Measurements from ENCODE around the gene RBM19.

RBM19 gene

DNA sequence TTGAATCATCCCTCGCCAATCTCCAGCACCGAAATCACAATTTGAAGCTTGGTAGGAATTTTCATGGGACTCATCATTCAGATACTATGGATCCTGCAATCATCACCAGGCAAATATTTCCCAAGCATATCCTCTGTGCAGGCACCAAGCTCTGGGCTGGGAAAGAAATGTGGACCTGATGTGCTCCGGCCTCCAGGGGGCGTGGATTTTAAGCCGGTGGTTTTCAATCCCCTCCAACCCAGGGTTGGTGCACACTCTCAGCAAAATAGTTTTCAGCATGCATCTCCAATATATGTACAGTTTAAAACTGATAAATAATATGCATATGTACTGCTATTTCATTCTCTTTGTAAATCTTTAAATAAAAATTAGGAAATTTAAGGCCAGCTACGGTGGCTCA, 98.9 kb downstream of the RBM19 start:
- H3K27ac ChIP-seq = no peak overlapping the region
- no peak overlapping the region for H3K4me3 ChIP-seq

DNA sequence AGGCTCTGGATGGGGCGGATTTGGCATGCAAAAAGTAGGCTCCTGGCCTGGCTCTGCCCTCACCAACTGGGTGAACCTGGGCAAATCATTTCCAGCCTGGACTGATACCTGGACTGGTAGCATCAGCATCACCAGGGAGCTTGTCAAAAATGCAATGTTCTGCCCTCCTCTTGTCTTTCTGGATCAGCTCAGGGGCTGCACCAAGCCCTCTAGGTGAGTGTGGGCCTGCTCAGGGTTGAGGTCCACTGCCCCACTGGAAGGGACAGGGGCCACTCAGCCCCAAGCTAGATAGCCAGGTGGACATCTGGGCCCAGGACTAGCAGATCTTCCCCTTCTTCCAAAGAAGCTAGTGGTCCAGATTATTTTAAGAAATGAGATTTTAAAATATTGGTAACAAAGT, 99.6 kb downstream of the RBM19 start:
- Histone ChIP-seq H3K27ac (no peak overlapping the region), H3K4me3 (no peak overlapping the region)

DNA sequence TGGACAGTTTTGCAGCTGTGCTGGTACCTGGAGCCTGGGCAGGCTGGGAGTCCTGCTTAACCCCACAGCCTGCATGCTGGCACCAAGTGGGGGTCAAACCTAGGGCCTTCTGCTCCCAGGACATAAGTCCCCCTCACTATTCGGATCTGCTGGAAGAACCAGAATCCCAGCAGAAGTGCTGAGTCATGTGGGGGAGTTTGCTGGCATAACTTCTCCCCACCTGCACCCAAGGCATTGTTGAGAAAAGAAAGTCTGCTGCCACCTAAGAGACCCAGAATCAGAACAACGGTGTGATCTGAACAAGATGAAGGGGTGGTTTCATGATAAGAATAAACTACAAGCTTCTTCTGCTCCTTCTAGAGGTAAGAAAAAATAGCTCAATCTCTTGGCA, 102.7 kb downstream of the RBM19 start:
- peak overlapping the region in 1 of 21 experiments; percentile 22 for H3K27ac ChIP-seq
- no peak overlapping the region for H3K4me3 ChIP-seq

DNA sequence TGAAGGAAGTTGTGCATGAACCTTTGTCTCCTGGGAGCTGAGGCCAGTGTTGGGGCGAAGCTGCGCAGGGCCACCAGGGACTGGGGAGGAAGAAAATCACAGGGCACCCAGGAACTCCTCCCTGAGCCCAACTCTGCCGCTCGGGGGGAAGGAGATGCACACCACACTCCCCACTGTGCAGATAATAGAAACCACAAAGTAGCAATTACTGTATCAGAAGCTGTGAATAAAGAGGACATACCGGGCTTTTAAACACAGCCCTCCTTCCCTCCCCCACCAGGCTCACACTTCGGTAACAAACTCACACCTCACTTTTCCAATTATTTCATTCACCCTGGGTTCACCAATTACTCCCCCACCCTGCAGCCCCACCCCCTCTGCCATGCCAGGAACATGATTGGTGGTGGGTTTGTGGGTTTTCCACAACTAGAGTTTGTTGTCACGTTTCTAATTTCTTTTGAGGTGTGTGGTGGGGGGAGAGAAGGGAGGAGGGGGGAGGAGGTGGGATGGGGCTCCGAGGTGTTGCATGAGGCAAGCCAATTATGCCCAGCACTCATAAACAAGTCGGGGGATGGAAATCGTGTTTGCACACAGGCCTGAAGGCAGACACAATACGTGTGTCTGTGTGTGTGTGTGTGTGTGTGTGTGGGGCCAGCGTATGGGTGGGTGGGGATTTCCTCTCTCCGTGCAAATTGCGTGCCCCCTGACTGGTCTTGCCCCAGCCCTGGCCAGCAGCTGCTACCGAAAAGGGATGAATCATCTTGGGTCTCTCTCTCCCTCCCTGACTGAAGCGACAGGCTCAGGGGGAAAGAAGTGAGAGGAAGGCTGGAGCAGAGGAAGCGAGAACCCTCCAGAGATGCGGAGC, 103.3 kb downstream of the RBM19 start:
- H3K27ac ChIP-seq = peak overlapping the region in 1 of 21 experiments; percentile 22

DNA sequence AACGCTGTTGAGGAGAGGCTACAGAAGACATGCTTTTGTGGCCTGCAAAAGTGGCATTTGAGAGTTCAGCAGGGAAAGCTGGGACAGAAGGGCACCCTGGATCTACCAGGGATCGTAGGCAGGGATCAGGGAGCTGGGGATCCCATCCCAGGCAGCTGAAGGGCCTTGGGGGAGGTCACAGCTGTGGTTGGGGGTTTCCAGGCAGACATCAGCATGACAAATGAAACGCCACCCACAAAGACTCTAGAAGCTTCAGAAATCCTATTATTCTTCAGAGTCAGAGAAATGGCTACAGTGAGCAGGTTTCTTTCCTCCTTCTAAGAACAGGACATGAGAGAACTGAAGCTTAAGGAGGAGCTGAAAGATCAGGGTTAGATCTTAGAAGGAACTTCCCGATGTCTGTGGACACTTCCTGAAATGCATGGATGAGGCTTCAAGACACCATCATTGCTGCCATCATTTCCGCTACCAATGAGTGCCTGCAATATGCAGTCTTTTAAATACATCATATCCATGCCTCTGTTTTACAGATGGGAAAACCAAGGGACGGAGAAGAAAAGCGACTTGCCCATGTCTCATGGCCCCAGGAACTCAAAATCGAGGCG, 104.3 kb downstream of the RBM19 start:
- no peak overlapping the region for H3K4me3 ChIP-seq

More for the DNA sequence above, 103.3 kb downstream of the RBM19 start:
- H3K4me3 ChIP-seq = no peak overlapping the region

DNA sequence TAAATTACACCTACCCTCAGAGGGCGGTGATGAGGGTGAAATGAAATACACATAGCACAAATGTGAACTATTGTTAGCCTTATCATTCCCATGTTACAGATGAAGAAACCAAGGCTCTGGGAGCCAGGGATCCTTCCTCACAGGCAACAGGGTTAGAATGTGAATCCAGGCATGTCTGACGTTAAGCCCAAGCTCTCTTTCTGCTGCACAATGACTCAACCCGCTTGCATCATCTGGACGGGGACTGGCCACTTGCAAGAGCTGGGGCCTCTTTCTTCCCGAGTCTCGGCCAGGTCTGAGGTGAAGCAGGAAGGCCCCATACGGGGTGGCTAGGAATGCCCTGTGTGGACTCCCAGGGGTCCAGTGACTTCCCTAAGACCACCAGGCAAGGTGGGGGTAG, 105.2 kb downstream of the RBM19 start:
- no peak overlapping the region for H3K4me3 ChIP-seq
- no peak overlapping the region for H3K27ac ChIP-seq

More for the DNA sequence above, 104.3 kb downstream of the RBM19 start:
- no peak overlapping the region for H3K27ac ChIP-seq

DNA sequence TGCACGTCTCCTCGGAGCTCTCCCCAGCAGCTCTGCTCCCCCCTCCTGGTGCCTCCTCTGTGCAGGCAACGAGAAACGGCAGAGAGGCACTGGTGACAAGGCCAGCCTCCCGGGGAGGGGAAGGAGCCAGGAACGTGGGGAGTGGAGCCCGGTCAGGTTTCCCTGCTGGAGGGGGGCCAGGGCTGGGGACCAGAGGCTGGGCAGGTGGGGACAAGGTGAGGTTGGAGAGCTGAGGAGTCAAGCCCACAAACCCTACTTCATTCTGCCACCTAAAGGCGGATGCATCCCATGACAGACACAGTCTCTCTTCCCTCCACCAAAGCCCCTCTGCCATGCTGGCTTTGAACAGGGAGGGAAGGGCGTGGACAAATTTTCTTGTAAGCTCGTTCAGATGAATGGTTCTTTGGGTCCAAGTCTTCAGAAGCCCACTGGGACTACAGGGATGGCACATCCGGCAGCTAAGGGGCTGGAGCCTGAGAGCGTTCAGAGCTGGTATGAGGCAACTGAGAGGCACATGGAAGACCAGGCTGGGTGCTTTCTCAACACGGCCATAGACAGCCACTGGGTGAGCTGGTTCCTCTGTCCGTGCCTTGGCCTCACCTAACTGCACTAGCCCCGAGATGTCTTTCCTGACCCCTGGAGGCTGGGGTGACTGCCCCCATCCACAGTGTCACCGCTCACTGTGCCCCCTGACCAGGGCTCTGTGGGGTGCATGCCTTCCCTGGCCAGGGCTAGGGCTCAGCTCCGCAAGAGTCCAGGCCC, 105.9 kb downstream of the RBM19 start:
- Histone ChIP-seq H3K27ac (no peak overlapping the region), H3K4me3 (no peak overlapping the region)

DNA sequence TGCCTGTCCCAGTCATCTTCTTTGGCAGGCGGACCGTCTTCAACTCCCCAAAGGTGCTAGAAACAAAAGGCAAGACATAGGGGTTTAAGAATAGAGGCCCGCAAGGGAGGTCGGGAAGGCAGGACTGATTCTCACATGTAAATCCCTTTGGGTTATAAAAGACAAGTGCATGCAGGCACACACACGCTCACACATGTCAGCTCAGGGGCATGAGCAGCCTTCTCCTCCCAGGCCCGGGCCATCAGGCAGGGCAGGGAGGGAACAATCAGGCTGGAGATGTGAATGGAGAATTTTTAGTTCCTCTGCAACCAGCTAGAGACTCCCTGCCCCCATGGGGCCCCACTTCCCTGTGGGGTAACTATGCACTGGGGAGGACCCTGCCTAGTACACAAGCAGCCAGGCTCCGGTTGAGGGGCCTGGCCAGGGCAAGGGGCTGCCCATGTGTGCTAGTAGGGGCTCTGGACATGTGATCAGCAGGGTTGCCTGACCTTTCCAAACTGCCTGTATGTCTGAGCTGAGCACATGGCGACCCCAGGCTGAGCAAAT, 107.2 kb downstream of the RBM19 start:
- H3K4me3 ChIP-seq = no peak overlapping the region
- no peak overlapping the region for H3K27ac ChIP-seq

DNA sequence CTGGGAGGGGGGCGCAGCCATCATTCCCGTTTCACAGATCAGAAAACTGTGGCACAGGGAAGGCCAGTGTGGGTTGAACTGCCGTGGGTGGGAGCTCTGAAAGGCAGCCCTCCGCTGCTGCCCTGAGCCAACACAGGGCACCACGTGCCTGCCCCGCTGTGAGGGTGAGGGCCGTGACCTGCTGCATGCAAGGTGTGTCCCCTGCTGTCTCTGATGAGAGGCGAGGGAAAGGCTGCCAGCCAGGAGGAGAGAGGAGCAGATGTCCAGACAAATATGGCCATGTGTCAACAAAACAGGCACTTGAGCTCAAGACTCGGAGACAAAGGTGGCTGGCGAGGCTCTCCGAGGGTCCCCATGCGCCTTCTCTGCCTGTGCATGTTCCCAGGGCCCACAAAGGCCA, 108.8 kb downstream of the RBM19 start:
- H3K4me3 ChIP-seq = no peak overlapping the region
- no peak overlapping the region for H3K27ac ChIP-seq

DNA sequence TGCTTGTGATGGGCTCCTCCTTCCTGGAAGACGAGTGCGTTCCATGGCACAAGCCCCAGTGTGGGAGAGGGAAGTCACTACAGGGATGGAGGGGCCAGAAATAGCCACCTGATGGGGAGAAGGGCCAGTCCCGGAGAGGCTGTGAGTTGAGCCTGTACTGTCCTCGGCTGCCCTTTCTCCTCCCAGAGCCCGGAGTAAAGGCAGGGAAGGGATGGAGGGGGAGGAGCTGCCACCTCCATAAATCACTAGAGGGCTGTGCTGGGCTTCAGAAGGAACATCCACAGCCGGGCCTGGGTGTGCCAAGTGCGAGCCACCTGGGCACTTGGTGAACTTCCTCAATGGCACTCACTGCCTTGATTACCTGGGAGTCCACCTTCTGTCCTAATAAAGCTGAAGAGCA, 110.1 kb downstream of the RBM19 start:
- Histone ChIP-seq H3K27ac (no peak overlapping the region), H3K4me3 (no peak overlapping the region)

DNA sequence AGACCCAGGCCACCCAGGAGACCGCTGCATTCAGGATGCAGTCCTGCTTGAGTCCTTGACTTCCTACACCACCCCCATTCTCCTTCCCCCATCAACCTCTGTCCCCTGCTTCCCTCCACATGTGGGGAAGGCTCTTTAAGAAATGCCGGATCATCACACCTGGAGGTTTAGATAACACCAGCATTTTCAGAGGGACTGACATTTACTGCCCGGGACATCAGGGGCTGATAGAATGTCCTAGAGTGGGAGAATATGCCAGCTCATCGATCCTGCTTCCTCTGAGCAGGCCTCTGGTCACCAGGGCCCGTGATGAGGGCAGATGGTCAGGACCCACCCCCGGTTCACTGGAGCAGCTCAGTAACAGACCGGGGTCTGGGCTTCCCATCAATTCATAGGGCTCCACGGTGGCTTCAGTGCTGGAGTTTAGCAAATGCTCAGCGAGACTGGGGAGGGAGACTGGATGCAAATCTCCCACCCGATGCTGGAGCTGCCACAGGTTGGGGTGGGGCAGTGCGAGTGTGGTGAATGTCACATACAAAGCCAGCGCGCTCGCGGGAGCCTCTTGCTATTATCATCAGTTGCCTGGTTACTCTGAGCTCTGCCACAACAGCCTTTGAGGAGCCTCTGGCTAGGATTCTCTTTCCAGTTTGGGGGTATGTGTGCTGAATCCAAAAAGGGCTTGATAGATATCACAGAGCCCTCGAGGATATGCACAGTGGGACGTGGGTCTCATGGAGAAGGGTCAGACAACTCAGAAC, 111.6 kb downstream of the RBM19 start:
- Histone ChIP-seq H3K4me3 (no peak overlapping the region), H3K27ac (no peak overlapping the region)

DNA sequence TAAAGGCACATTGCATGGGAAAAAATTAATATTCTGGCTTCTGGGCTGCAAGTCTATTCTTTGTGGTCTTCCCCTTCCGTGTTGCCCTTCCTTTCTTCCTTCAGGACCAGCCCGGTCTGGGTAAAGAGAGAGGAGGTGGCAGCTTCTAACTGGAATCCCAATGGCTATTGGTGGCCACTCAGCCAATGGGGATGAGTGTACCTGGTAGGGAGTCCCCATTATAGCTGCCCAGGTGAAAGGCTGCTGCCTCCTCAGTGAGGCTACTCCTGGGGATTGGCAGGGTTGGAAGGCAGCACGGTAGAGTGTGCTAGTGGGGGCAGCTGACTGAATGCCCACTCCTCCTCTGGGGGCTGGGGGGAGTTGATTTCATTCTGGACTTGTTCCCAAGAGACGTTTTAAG, 112.6 kb downstream of the RBM19 start:
- Histone ChIP-seq H3K4me3 (no peak overlapping the region), H3K27ac (no peak overlapping the region)

DNA sequence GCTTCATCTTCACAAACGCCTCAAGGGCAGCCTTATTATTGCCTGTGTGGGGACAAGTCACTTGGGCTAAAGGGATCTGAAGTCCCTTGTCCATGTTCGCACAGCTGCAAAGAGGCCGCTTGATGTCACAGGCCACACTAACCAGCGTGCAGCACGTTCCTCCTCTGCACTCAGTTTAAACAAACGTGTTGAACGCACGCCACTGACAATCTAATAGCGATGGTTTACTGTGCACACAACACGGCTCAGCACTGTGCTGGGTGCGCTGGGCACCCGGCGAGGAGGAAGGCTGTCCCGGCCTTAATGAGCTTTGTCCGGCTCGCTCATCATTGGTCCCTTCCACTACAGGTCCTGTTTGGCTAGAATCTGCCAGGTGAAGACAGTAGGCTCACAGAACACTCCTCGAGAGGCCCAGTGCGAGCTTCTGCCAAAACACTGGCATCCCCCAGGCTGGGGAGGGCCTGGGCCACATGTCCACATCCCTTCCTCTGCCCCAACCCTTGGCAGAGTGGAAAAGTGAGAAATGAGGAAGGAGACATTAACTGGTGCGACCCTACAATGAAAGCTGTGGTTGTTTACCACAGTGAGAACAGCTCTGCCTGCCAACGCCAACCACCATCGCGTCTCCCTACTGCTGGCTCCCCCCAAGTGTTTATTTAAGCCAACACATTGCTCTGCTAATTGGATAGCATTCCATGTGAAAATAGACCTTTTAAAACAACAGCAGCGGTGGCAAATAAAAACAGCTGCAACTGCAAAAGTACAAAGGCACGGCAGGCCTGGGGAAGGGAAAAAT, 113.2 kb downstream of the RBM19 start:
- H3K27ac ChIP-seq = no peak overlapping the region
- H3K4me3 ChIP-seq = no peak overlapping the region

DNA sequence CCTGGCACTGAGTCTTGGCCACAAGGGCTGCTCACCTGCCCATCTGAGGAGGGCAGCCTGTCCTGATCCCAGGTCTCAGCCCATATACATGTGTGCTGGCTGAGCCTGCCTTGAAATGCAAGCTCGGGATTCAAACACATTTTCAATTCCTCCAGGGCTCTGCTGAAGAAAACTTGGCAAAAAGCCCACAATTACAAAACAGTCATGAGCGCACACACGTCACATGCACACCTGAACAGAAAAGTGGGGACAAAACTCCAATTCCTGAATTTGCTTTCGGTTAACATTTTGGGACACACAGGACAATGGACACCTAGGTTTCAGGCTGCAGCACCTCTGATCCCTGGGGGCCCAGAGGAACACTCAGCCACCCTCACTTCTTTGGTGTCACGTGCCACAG, 113.9 kb downstream of the RBM19 start:
- H3K27ac ChIP-seq = no peak overlapping the region
- H3K4me3 ChIP-seq = no peak overlapping the region

DNA sequence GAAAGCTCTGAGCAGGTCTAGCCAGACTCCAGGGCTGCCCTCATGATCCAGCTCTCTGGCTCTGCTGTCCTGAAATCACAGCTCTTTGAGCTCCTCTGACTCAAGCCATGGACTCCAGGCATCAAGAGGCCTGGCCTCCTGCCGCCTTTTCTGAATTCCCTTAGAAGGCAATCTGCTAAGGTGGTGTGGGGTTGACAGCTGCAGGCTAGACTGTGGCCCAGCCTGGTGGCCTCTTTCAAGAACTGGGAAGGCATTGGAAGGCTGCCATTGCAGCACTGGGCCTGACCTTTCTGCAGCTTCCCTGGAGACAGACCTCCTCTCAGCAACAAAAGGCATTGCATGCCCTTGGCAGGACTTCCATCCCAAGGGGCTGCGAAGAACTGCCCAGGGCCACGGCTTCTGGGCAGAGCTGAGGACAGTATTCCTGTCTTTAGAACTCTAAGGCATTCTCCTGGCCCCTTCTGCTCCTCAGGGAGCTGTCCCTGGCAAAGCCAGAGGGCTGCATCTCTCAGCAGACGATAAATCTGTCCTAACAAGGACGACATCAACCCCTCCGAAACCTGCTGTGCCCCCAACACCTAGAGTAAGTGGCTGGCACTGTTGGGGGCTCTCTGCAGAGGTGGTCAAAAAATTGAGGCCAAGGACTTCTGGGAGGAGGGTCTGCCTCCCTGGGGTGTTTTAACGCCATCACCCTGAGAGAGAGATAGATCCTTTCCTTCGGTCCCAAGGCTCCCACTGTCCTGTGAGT, 115.6 kb downstream of the RBM19 start:
- Histone ChIP-seq H3K27ac (no peak overlapping the region), H3K4me3 (no peak overlapping the region)

DNA sequence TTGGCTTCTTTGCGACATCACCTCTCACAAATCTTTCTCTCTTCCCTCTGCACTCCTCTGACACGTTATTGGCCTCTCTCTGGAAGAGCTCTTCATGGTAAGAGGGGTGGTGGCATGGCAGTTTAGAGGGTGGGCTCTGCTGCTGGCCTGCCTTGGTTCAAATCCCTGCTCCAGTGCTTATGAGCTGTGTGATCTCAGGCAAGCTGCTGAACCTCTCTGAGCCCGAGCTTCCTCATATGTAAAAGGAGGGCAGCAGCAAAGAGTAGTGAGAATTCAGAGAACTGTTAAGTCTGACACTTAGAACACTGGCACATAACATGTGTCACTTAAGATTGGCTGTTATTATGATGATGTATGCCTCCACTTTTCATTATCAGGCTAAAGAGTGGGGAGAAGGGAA, 118.3 kb downstream of the RBM19 start:
- no peak overlapping the region for H3K27ac ChIP-seq
- no peak overlapping the region for H3K4me3 ChIP-seq

DNA sequence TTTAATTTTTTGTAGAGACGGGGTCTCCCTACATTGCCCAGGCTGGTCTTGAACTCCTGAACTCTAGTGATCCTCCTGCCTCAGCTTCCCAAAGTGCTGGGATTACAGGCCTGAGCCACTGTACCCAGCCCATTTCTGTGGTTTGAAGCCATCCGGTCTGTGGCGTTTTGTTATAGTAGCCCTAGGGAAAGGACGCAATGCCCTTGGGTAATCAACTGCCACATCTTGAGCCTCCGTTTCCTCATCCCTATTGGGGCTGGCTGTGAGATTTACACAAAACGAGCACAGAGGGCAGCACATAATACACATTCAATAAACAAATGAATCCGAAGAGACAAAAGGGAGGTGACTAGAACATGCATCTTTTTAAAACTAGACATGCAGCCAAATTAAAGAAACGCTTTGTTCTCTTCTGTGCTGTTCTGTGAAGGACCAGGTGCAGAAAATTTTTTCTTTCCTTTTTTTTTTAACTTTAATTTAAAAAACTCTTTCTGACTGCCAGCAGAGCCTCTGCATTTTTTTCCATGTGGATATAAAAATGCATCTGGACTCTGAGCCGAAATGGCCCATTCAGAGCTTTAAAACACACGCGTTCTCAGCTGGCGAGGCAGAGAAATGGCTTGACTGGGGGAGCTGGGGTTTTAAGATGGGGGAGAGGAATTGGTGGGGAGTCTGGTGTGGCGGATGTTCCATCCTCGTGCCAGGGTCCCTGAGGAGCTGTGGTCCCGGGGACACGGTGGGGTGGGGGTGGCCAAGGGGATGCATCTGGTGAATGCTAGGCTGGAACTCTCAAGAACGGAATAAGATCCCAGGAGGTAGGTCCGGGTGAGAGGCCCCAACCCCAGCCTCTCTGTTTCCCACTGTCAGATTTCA, 119.0 kb downstream of the RBM19 start:
- no peak overlapping the region for H3K4me3 ChIP-seq
- no peak overlapping the region for H3K27ac ChIP-seq

Measured in skin epidermis (tissue), 12 donors.